Stimulated activated CD8-positive, alpha-beta memory T cell treated with anti-CD3 and anti-CD28 coated beads, Interleukin-7, amount 100 ng/mL, for 48 hours (primary cell): ENCODE data around the gene ZNF195.
A peak's percentile ranks its signal among the peaks of the same experiment; 100 is the strongest.
"Not testable (repeated sequence)": the region's sequence is repeated elsewhere in the genome, so short reads cannot be mapped to it uniquely, and the experiment has no call there.

Experiments used
- DNase-seq, 2 donors: peaks; one replicate each; pipeline ENCODE4 v3.0.0-alpha.2; 2020; ENCODE audit warnings: low read depth in 1 of 2; ENCODE audit errors: extremely low read depth in 1 of 2

Gene ZNF195

DNA sequence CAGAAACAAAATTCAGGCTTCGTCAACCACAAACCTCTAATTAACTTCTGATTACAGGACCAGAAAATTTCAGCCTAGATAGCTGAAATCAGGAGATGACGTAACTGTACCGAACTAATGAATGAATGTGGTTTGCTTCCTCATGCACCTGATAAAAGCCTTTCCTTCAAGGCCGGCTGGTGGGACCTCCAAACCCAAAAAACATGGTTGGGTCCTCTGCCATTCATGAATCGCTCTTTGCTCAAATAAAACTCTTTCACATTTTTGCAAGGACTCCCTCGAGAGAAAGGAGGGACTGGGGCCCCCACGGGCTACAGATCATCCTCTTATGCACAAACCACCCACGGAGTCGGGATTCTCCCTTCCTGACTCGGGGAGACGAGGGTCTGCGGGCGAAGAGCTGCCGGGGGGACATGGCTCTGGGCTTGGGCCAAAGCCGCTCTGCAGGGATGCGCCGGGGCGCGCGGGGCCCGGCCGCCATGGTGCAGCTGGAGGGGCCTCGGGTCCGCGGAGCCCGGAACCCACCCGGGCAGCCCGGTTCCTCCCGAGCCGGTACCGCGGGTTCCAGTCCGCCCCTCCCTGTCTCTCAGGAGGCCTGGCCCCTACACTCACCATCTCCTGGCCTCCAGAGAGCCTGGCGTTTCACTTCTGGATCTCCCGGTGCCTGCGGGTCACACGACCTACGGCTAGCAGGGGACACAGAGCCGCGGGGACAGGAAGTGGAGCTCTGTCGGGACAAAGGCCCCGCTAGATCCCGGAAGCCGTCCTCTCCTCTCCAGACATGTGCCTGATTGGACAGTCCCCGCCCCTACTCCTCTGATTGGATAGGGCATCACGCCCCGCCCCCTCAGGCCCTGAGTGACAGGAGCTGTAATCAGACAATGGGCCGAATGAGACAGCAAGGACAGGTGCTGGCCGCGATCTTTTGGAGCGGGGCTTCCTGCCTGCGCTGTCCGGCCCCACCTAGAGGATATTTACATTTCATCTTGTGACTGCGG, at the start of gene ZNF195:
Gene ZNF195, minus strand, starts transcription at position 721 of the 998 bp plus-strand sequence. Its CDS starts 106 bp downstream, at position 615.
- DNase-seq = peak; percentile 92 to 98

DNA sequence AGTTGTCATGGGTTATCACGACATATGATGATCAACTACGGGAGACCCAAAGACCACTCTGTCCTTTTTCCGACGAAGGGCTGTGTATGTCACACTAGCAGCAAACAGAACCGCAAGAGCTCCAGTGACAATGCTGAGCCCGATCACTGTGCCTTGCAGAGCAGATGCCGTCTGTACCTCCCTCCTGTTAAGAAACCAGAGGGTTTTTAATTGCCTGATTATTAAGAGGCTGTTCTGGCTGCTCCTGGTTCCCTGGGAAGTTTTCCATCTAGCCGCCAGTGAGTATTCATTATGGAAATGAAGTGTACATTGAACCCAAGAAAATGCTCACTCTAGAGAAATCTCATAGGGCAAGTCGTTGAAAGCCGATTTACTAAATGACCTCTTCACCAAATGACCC, 49.1 kb upstream of the ZNF195 start:
- DNase-seq = not testable (repeated sequence)

DNA sequence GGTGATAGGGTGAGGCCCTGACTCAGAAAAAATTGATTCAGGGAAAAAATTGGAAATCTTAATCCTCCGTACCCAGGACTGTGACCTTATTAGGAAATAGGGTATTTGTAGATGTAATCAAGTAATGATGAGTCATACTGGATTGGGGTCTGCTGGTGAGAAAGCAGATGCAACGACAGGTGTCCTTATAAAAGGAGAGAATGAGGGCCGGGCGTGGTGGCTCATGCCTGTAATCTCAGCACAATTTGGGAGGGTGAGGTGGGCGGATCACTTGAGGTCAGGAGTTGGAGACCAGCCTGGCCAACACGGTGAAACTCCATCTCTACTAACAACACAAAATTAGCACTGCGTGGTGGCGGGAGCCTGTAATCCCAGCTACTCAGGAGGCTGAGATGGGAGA, 47.6 kb upstream of the ZNF195 start:
- DNase-seq = not testable (repeated sequence)

DNA sequence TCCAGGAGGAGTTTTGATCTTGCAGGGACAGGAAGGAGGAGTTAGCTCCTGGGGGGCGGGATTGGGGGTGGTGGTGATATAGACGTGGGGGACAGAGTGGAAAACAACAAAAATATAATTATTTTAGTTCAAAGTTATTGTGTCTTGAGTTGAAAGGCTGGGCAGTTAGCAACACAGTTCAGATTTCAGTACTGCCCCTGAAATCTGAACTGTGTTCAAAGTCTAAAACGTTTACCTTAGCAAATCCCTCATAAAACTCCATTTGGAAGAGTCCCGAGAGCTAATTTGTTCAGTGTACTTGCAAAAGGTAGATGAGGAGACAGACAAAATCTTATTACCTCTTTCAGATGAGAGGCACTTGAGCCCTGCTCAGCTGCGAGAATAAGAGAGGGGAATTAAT, 45.0 kb upstream of the ZNF195 start:
- DNase-seq = not testable (repeated sequence)

DNA sequence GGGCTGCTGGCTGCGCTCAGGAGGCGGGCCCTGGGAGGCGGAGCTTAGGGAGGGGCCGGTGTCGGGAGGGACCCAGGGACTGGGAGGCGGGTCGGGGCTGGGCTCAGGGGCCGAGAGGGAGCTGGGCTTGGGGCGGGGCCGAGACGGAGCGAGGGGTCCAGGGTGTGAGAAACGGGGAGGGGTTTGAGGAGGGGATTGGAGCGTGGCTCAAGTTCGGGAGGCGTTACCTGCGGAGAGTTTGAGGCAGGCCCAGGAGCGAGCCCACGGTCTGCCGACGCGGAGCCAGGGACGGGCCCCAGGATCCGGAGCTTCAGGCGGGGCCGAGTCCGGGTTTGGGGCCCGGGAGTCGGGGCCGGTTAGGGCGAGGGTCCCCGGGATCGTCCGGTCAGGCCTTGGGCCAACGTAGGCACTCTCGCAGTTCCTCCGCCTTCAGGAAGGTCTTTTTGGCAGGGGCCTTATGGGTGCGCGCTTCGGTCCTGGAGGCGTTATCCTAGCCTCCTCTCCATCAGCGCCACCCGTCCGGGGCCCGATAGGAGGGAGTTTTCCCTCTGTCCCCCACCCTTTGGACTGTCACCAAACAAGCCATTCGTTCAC, 44.3 kb upstream of the ZNF195 start:
- DNase-seq = not testable (repeated sequence)

DNA sequence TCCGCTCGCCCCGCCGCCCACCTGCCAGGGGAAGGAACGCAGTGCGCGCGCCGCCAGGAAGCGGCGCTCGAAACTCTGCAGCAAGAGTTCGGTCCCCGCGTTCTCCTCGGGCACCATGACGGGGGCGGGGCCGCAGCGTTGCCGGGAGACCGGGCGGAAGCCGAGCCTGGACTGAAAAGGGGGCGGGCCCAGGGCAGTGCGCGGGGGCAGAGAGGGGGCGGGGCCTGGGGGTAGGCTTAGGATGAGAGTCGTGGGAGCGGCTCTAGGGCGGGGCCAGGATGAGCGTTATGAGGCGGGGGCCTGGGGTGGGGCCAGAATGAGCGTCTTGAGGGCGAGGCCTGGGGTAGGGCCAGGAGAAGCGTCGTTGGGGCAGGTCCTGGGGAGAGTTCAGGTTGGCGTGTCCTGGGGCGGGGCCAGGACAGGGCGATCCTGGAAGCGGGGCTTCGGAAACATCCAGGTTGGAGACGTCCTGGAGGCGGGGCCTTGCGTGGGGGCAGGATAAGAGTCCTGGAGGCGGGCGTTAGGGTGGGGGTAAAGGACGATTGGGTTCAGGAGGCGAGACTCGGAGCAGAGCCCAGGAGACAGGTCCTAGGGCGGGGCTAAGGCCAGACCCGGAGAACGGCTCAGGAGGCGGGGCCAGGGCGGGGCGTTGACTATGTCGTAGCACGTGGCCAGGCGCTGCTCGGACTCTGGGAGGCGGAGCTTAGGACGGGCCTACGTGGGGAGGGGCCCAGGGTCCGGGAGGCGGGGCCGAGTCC, 43.6 kb upstream of the ZNF195 start:
- peak; percentile 95 to 97 for DNase-seq

DNA sequence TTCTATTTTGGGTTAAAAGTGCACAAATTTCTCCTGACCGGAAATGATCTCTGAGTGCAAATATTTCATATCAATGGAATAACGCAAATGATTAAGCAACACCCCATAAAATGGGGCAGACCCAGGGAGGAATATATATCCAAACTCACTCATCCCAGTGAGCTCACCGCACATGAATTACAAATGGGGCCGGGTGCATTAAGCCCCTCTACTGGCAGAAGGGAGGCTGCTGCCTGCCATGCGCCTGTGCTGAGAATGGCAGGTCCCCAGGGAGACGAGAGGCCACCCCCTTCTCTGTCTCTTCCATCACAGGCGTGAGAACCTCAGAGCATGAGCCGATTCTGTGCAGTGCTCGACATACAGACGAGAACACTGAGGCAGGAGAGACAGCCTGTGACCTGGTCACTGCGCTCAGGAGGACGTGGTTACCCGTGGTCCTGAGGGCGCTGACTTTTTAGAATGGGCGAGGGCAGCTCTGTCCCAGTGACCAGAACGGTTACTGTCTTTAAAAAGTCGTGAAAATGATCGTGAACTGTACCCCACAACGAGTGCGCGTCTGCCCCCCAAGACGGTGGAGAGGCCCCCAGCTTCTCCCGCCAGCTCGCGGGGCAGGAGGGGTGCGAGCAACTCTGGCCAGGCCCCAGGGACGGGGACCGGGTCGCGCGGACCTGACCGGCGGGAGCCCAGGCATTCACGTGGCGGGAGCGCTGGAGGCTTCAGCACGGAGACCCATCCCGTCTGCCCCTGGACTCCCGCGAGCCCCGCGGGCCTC, 42.8 kb upstream of the ZNF195 start:
- peak in 1 of 2 donors; percentile 4 for DNase-seq

DNA sequence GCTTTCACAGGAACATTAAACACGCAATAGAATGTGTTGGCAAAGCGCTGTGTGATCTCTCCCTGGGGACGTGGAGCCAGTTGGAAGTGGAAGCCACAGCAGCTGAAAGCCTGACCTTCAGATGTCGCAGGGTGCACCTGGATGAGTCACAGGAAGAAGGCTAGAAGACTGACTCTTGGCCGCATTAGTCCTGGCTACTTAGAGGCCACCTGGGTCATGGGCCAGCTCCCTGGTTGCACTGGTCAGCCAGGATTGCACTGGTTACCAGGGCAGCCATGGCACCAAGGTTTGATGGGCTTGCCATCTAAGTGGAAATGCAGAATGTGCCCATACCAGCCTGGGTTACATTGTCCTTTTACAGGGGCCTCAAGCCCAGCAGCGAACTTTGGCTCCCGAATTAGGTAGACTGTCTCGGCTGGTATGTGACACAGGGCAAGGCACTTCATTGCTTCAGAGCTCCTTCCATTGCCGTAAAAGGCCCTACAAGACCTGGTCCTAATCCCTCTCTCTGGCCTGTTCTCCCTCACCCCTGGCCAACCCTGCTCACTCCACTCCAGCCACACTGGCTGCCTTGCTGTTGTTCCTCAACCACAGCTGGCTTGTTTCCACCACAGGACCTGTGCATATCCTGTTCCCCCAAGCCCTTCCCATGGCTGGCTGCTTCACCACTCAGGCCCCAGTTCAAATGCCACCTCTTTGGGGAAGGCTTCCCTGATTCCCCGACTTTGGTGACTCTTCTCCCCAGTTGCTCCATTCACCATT, 41.5 kb upstream of the ZNF195 start:
- DNase-seq = not testable (repeated sequence)

DNA sequence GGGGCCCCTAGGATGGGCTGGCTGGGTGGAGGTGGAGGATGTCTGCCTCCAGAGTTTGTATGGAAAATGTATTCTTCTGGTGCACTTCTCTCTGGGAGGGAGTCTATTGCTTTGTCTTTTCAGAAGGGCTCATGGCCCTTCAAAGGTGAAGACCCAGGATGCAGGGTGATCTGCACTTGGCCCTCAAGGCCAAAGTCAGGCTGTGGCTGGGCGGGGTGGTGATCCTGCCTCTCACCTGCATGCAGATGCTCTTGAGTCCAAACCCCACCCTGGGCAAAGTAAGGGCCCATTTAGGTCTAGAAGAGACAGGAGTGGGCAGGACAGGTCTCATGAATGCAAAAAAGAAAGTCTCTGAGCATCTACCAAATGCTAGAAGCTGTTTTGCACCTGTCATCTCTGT, 40.5 kb upstream of the ZNF195 start:
- not testable (repeated sequence) for DNase-seq

DNA sequence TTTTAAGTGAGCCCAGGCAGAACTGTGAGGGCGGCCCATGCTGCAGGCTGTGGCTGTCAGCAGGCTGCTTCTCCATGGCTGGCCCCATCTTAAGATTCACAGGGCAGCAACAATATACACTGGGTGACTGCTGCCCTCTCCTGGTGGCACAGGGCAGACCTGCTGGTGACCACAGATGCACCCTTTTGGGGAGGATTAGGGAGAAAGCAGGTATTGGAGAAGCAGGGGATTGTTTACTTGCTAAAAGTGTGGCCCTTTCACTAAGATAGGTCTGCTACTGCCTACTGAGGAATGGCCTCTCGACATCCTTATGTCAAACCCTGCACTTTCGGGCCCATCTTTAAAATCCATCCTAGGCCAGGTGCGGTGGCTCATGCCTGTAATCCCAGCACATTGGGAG, 38.1 kb upstream of the ZNF195 start:
- DNase-seq = peak; percentile 9 to 31

DNA sequence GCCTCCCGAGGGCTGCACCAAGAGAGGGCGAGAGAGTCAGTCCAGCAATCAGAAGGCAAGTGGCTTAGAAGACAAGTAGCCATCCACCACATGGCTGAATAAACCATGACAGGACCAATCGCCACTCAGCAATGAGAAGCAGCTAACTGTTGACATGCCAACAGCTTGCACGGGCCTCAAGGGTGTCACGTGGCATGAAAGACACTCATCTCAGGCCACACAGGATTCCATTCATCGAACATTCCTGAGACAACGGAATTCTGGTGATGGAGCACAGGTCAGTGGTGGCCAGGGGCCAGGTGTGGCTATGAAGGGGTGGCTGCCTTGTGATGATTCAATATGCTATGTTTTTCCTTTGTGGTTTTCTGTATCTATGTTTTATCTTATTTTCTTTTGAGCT, 36.4 kb upstream of the ZNF195 start:
- not testable (repeated sequence) for DNase-seq

DNA sequence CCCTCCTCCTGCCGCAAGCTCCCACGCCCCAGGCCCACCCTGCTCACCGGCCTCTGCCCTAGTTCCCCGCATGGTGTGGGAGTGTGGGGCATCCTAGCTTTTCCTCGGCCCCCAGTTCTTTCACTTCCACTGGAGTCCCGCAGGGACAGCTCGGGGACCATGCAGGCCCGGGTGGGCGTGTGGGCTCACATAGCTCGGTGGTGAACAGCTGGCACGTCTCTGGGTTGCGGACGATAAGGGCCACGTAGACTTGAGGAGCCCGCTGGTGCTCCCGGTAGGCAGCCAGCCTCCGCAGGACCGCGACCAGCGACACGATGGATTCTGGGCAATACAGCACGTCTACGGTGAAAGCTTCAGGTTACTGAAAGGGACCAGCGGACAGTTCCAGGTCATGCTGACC, 34.7 kb upstream of the ZNF195 start:
- not testable (repeated sequence) for DNase-seq

DNA sequence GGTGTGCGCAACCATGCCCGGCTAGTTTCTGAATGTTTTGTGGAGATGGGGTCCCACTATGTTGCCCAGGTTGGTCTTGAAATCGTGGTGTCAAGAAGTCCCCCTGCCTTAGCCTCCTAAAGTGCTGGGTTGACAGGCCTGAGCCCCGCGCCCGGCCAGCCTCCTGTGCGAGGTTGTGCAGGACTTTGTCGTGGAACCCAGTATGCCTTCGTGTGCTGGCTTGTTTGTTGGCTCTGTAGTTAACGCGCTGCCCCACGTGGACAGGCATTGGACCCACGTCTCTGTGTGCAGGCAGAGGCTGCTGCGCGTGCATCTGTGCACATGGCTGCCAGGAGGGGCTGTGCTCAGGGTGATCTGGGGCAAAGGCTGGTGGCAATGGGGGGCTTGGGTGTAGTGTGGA, 33.9 kb upstream of the ZNF195 start:
- no peak for DNase-seq

DNA sequence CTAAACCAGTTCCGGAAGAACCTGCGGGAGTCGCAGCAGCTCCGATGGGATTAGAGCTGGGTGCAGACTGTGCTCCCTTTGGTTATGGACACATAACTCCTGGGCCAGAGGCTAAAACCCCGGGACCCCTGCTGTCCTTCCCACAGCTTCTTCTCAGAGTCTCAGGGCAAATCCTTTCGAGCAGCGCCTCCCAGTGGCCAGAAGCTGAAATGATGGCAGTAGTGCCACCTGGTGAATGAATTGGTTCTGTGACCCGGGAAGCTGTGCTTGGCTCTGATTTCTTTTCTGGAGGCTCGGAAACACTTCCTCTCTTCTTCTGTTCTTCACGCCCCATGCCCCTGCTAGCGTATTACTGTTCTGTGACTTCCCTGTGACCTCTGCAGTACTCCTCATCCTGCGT, 29.8 kb upstream of the ZNF195 start:
- DNase-seq = peak; percentile 32 to 55

DNA sequence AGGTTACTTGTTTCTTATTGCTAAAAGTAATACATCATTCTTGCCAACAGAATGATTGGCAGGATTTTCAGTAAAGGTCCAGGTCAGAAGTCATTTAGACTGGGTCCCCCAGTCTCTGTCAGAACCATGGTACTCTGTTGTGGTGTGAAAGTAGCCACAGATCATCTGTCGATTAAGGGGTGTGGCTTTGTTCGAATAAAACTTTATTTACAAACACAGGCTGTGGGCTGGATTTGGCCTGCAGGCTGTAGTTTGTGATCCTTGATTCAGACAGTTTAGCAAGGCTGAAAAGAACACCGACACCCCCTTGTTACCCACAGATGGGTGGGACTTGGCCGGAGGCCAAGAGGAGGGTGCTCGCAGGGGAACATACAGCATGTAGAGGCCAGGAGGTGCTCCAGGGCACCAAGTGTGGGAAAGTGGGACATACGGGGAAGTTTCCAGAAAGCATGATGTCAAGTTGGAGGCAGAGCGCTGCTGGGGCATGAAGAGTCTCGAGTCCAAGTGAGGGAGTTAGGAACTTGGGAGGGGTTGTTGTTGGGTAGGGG, 29.2 kb upstream of the ZNF195 start:
- DNase-seq = not testable (repeated sequence)

DNA sequence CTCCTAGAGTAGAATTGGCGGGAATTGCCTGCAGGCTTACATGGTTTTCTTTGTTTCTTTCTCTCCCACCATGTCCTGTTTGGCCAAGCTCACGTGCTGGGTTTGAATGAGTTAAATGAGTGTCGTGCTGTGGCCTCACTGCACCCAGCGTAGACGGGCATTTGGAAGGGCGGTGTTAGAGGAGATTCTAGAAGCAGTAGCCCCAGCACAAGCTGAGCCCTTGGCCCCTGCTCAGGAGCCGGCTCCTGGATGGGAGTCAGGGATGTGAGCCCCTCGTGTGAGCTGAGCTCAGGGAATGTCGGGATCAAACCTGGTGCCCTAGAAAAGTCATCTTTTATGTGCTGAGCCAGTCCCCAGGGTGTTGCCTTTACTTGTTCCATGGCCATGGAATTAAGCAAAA, 28.0 kb upstream of the ZNF195 start:
- not testable (repeated sequence) for DNase-seq

DNA sequence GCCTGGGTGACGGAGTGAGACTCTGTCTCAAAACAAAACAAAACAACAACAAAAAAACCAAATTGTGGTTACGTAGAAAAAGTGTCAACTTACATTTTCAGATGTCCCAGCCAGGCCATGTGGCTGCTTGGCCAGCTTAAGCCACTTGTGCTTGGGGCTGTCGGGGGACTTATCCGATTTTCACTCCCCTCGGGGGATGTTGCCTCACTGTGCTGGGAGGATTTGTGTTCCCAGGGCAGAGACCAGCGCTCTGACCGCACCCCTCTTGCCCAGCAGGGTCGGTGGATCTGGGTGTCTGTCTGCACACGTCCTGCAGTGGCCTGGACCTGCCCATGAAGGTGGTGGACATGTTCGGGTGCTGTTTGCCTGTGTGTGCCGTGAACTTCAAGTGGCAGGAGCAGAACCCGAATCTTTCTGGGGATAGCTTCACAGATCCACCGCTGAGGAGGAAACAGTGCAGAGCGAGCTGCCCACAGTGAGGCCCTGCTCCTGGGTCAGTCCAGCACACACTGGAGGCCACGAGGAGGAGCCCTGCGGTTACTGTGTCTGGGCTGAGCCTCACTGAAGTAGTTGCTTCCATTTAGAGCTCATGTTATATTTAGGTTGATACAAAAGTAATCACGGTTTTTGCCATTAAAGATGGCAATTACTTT, 27.4 kb upstream of the ZNF195 start:
- DNase-seq = not testable (repeated sequence)

DNA sequence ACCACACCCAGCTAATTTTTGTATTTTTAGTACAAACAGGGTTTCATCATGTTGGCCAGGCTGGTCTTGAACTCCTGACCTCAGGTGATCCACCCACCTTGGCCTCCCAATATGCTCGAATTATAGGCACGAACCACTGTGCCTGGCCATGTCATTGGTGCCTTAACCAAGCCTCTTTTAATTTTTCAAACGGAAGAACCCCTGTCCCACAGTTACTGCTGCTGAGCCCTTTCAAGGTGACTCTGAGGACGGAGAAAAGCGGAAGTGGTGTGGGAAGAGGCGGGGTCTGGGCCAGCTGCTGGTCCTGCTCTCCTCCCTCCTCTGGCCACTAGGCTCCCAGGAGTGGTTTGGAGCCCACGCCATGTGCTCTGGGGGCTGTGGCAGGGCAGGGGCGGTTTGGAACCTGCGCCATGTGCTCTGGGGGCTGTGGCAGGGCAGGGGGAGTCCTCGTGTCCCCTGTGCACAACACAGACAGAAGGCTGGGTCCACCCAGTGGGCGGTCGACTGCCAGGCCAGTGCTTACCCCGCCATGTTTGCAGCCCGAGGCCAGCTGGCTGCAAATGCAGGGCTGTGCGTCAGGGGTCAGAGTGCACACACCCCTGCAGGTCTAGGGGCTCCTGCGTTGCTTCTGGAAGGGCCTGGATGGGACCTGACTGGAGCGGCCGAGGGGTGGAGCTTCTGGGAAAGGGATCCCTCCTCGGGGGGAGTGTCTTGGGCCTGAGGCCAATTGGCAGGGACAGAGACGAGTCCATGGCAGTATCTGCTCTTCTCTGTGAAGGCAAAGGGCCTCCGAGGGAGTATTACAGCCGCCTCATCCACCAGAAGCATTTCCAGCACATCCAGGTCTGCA, 25.4 kb upstream of the ZNF195 start:
- DNase-seq = not testable (repeated sequence)
